NCI-H82 treated with DMSO at 0.1 percent for 48 hours (cell line): ENCODE results near the gene CRHR1.
A peak's percentile ranks its signal among the peaks of the same experiment; 100 is the strongest.
"Not testable (repeated sequence)": the region's sequence is repeated elsewhere in the genome, so short reads cannot be mapped to it uniquely, and the experiment has no call there.

ENCODE experiments used
- DNase-seq: peaks from one replicate; lab custom pipeline; 2025; ENCODE audit not compliant: unreplicated experiment; lab: John Stamatoyannopoulos, UW

The CRHR1 gene

DNA sequence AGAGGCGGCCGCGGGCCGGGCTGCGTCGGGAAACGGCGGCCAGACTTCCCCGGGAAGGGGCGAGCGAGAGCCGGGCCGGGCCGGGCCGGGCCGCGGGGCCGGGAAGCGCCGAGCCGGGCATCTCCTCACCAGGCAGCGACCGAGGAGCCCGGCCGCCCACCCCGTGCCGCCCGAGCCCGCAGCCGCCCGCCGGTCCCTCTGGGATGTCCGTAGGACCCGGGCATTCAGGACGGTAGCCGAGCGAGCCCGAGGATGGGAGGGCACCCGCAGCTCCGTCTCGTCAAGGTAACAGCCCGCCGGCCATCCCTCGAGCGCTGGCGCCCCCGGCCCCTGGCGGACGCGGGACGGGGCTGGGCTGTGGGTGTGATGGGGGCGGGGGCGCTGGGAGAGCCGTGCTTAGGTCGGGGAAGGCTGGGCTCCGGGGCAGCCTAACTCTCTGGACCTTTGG is at the start of gene CRHR1:
CRHR1 (plus strand) TSS at position 28 of the 448 bp plus-strand sequence; CDS start at position 253, 225 bp downstream.
- DNase-seq, result no peak

DNA sequence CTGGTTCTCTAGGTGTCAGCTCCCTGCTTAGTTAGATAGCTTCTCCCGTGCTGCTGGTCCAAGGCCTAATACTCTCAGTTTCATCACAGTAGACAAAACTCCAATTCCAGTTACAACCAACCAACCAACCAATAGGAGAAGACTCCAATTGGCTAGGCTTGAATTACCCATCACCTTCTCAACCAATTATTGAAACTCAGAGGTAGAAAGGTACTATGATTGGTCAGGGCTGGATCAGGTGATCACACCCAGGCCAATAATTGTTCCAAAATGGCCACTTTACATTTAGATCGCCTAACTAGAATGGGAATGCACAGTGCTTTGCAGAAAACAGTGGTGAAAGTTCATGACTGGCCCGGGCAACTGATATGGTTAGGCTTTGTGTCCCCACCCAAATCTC is 49.5 kb upstream of the CRHR1 start:
- DNase-seq, result no peak

DNA sequence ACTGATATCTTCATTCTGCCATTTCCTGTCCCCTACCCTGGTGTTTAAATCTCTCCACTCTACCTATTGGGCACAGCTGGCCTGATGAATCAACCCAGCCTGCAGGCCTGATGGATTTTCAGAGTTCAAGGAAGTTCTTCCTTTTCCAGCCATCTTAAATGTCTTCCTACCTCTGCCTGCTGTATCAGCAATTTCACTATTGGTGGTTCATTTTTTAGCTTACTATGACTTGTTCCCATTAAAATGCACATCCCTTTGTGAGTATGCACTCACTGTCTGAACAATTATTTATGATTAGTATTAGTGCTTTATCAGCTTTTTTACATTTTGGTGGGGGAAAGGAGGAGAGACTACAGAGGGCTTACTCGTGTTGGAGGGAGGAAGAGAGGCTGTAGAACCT is 48.6 kb upstream of the CRHR1 start:
- DNase-seq, result no peak

DNA sequence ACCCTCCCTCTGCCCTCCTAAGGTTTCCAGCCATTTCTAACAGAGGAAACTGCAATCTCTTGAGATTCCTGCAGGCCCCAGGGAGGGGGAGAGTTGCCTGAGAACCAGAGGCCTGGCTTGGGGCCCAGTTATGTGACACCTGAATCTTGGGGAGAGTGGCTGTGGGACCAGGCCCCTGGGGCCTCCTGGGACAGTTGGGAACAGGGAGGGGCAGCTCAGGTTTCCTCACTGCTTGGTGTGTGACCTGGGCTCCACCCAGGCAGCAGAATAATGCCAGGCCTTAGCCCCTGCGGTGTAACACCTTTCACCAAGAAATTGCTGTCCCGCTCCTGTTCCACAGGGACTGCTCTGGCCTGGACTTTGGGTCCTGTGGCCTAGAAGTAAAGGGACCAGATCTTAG is 44.3 kb upstream of the CRHR1 start:
- no peak for DNase-seq

GRCh38 chr17:45740553-45741330 is 43.4 kb upstream of the CRHR1 start:
- peak; percentile 99 for DNase-seq

GRCh38 chr17:45742251-45742650 is 41.9 kb upstream of the CRHR1 start:
- no peak for DNase-seq

GRCh38 chr17:45743626-45744326 is 40.3 kb upstream of the CRHR1 start:
- DNase-seq, result no peak

DNA sequence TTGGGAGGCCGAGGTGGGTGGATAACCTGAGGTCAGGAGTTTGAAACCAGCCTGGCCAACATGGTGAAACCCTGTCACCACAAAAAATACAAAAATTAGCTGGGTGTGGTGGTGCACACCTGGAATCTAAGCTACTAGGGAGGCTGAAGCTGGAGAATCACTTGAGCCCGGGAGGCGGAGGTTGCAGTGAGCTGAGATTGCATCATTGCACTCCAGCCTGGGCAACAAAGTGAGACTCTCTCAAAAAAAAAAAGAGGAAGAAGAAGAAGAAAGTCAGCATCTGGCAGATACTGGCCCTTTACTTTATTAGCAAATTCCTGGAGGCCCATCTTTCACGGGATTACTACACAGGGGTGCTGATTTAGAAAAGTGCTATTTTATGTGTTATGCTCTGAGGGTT is 39.3 kb upstream of the CRHR1 start:
- DNase-seq, result not testable (repeated sequence)

- no peak for DNase-seq
Measured at GRCh38 chr17:45745601-45746494, 38.3 kb upstream of the CRHR1 start.

DNA sequence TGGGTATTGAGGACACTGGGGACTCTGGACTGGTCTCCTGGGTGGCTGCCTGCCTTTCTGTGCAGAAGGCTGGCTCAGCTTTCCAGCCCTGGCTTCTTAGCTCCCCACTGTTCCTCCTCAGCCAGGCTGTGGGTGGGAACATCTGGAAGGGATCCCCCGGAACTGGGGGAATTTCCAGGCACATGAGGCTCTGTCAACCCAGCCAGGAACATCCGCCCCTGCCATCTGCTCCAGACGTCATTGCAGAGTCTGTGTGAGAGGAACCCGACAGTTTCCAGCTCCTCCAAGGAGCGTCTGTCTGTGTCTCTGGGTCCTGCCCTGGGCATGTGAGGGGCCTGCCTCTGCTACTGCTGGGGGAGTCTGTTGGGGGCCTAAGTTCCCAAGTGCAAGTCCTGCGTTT is 36.2 kb upstream of the CRHR1 start:
- no peak for DNase-seq

DNA sequence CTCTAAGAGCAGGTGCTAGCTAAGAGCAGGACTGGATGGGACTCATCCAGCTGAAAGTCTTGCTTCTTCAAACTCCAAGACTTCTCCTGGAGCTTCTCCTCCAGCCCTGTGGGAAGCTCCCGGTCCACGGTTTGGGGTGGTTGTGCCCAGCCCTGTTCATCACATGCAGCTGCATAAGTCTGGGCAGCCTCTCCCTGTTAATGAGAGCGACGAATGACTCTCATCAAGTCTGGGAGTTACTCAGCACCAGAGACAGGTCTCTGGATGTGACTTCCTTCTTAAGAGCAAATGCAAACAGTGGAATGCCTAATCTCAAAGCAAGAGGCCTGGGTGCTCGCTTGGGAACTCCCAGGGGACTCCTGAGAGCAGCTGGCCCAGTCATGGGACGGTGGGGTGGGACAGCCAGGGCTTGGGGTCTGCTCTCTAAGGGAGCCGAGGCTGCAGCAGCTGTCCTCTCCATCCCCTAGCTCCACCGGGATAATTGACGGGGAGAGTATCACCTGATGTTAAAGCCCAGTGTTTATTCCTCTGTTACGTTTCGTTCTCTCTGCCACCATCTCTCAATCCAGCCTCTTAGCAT is 35.3 kb upstream of the CRHR1 start:
- DNase-seq, result peak; percentile 82

DNA sequence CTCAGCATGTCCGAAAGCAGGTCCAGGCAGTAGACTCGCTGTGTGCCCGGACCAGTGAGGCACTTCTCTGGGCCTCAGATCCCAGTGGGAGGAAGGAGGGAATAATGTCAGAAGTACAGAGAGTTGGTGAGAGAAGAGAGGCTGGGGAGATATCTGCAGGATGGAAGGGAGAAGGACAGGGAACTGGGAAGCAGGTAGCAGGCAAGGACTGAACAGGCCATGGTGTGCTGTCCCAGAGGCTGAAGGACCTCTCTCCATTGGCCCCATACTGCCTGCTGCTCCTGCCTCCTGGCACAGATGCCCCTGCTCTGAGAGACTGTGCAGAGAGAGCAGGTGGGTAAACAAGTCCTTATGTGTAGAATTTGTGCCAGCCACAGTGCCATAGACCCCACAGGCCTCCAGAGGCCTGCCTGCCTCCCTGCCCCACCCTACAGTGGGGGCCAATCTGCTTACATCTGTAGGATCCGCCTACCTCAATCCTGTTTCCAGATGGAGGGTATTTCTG is 34.2 kb upstream of the CRHR1 start:
- DNase-seq, result no peak

- DNase-seq, result no peak
Measured at GRCh38 chr17:45750779-45751440, 33.2 kb upstream of the CRHR1 start.

- no peak for DNase-seq
Measured at GRCh38 chr17:45751466-45751865, 32.7 kb upstream of the CRHR1 start.

- DNase-seq, result no peak
Measured at GRCh38 chr17:45752246-45752645, 31.9 kb upstream of the CRHR1 start.

GRCh38 chr17:45753645-45754225 is 30.4 kb upstream of the CRHR1 start:
- DNase-seq, result no peak

DNA sequence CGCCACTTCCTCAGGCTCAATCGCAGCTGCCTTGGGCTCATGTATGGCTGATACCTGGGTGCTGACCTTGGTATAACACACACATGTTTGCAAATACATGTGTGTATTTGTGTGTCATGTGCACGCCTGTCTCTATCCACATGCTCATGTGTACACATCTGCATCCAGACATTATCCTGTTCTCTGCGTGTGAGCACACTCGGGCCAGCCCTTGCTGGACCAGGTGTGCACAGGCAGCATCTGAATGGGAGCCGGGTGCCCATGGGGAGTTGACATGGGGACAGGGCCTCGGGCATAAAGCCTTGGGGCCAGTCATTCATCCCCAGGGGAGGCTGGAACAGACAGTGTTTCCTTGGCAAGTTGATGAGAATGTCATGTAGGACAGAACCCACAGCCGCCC is 29.1 kb upstream of the CRHR1 start:
- DNase-seq, result no peak

GRCh38 chr17:45756266-45756991 is 27.7 kb upstream of the CRHR1 start:
- no peak for DNase-seq
